Measurements from ENCODE around the gene NAE1. TPM values are rescaled to one million over a fixed set of nuclear protein-coding genes. Genes with fewer than 3 reads are reported as not detected.
"Not testable (repeated sequence)": the region's sequence is repeated elsewhere in the genome, so short reads cannot be mapped to it uniquely, and the experiment has no call there.

Gene NAE1
- total and polyA plus RNA-seq, 12 donors = 30.9 to 94.7 (median 50.4) TPM

- Histone ChIP-seq H3K4me3 (no peak overlapping the region), H3K27me3 (no peaks in the 10 kb centered on the region), H3K27ac (peak overlapping the region in 1 of 5 donors; percentile 81), H3K9me3 (replicated peaks in 1 of 3) (no peaks in the 10 kb centered on the region), H3K36me3 (replicated peaks in 1 of 2) (no peaks in the 10 kb centered on the region), H3K4me1 (replicated peaks in 1 of 2) (peaks cover 0 to 9% of the 10 kb centered on the region in 2 donors)
- no peak for TF ChIP-seq POLR2A (IDR thresholded peaks at IDR 0.05)
- TF ChIP-seq, protein P1, sequence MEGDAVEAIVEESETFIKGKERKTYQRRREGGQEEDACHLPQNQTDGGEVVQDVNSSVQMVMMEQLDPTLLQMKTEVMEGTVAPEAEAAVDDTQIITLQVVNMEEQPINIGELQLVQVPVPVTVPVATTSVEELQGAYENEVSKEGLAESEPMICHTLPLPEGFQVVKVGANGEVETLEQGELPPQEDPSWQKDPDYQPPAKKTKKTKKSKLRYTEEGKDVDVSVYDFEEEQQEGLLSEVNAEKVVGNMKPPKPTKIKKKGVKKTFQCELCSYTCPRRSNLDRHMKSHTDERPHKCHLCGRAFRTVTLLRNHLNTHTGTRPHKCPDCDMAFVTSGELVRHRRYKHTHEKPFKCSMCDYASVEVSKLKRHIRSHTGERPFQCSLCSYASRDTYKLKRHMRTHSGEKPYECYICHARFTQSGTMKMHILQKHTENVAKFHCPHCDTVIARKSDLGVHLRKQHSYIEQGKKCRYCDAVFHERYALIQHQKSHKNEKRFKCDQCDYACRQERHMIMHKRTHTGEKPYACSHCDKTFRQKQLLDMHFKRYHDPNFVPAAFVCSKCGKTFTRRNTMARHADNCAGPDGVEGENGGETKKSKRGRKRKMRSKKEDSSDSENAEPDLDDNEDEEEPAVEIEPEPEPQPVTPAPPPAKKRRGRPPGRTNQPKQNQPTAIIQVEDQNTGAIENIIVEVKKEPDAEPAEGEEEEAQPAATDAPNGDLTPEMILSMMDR (IDR thresholded peaks at IDR 0.05) = no peak
- intact Hi-C loops (cut with DNase I) = no loop called here
- no peak for DNase-seq
Measured at GRCh38 chr16:66873685-66874055, 42.9 kb upstream of the NAE1 start.

GRCh38 chr16:66872943-66873684, 42.3 kb upstream of the NAE1 start:
- H3K27me3 ChIP-seq = no peaks in the 10 kb centered on the region
- H3K4me1 ChIP-seq (replicated peaks in 1 of 2) = peaks cover 0 to 9% of the 10 kb centered on the region in 2 donors
- peak; percentile 92 to 96 (median 95) for DNase-seq
- no peaks in the 10 kb centered on the region for H3K9me3 ChIP-seq (replicated peaks in 1 of 3)
- H3K36me3 ChIP-seq (replicated peaks in 1 of 2) = no peaks in the 10 kb centered on the region
- no peak for TF ChIP-seq POLR2A (IDR thresholded peaks at IDR 0.05)
- TF ChIP-seq, protein P1 (IDR thresholded peaks at IDR 0.05) = peak; percentile 75 to 94 (median 89)
- H3K27ac ChIP-seq = peak overlapping the region in 3 of 5 donors; percentile 6 to 81 (median 74)
- H3K4me3 ChIP-seq = peak overlapping the region in 1 of 4 donors; percentile 56
- WGBS, 4 donors = 3 to 11% (median 3%) methylated on average over 12 to 39 of the region's 39 CpGs
- intact Hi-C loops (cut with DNase I) = no loop called here

GRCh38 chr16:66872559-66872942, 41.8 kb upstream of the NAE1 start:
- H3K4me1 ChIP-seq (replicated peaks in 1 of 2) = peaks cover 0 to 9% of the 10 kb centered on the region in 2 donors
- 29 to 45% (median 39%) methylated on average over 4 of the region's 4 CpGs for WGBS, 4 donors
- peak overlapping the region in 1 of 4 donors; percentile 56 for H3K4me3 ChIP-seq
- H3K36me3 ChIP-seq (replicated peaks in 1 of 2) = no peaks in the 10 kb centered on the region
- TF ChIP-seq POLR2A (IDR thresholded peaks at IDR 0.05) = no peak
- TF ChIP-seq, protein P1 (IDR thresholded peaks at IDR 0.05) = no peak
- DNase-seq = peak in 1 of 7 donors; percentile 35
- intact Hi-C loops (cut with DNase I) = no loop called here
- peak overlapping the region in 3 of 5 donors; percentile 6 to 81 (median 74) for H3K27ac ChIP-seq
- no peaks in the 10 kb centered on the region for H3K27me3 ChIP-seq
- H3K9me3 ChIP-seq (replicated peaks in 1 of 3) = no peaks in the 10 kb centered on the region

GRCh38 chr16:66871840-66872239, 41.1 kb upstream of the NAE1 start:
- Histone ChIP-seq H3K27me3 (no peaks in the 10 kb centered on the region), H3K36me3 (replicated peaks in 1 of 2) (no peaks in the 10 kb centered on the region), H3K4me1 (replicated peaks in 1 of 2) (peaks cover 0 to 9% of the 10 kb centered on the region in 2 donors), H3K27ac (no peak overlapping the region), H3K4me3 (no peak overlapping the region), H3K9me3 (replicated peaks in 1 of 3) (no peaks in the 10 kb centered on the region)
- no peak for TF ChIP-seq POLR2A (IDR thresholded peaks at IDR 0.05)
- TF ChIP-seq, protein P1 (IDR thresholded peaks at IDR 0.05) = no peak
- no peak for DNase-seq
- intact Hi-C loops (cut with DNase I) = no loop called here
- WGBS, 4 donors = 77 to 100% (median 97%) methylated on average over 3 of the region's 3 CpGs

- H3K9me3 ChIP-seq (replicated peaks in 1 of 3); intact Hi-C loops (cut with DNase I); H3K27me3 ChIP-seq; H3K36me3 ChIP-seq (replicated peaks in 1 of 2); H3K27ac ChIP-seq; H3K4me1 ChIP-seq (replicated peaks in 1 of 2); H3K4me3 ChIP-seq; DNase-seq: not testable (repeated sequence)
- WGBS, 4 donors = 83 to 93% (median 89%) methylated on average over 2 of the region's 2 CpGs
Measured at GRCh38 chr16:66871363-66871762, 40.6 kb upstream of the NAE1 start.

Data from adrenal gland (tissue), 12 donors.